H1 (cell line): ENCODE results near the gene NLK. TPM values are rescaled to one million over a fixed set of nuclear protein-coding genes. Genes with fewer than 3 reads are reported as not detected.

ENCODE experiments used
- CTCF ChIA-PET: fragments of 300-600 bp; sonication (Branson Sonifier 250); formaldehyde crosslinking; loops from one replicate; lab custom pipeline; 2021; ENCODE audit not compliant: partially characterized antibody; lab: Charles Lee
- POLR2A ChIA-PET: fragments of 300-600 bp; sonication (Branson Sonifier 250); formaldehyde crosslinking; loops from one replicate; lab custom pipeline; 2021; ENCODE audit warnings: inconsistent platforms; ENCODE audit not compliant: partially characterized antibody; lab: Charles Lee
- DNase-seq, 2 experiments: peaks; one replicate each; pipeline versions ENCODE4 v3.0.0 to v3.0.0-alpha.2; 2010 to 2022; ENCODE audit warnings: low spot score in 2 of 2, low read depth in 1 of 2, mixed read lengths in 1 of 2
- FAIRE-seq: peaks from 2 replicates; lab custom pipeline; 2011; peaks lifted over from hg19 to GRCh38; lab: Jason Lieb, UNC
- H2AFZ ChIP-seq: 2 replicates; pipeline ENCODE4 v1.8.1; 2012; ENCODE audit warnings: low read length, inconsistent platforms
- H2AK5ac ChIP-seq: 2 replicates; pipeline ENCODE4 v1.6.1; 2013; ENCODE audit warnings: low read depth, low read length
- H2BK120ac ChIP-seq: replicated peaks from 2 replicates; pipeline ENCODE3; 2013; ENCODE audit warnings: low read depth, low read length, inconsistent platforms
- H2BK12ac ChIP-seq: 2 replicates; pipeline ENCODE4 v1.6.1; 2013; ENCODE audit warnings: low read depth, low read length
- H2BK15ac ChIP-seq: 2 replicates; pipeline ENCODE4 v1.6.1; 2013; ENCODE audit warnings: low read length
- H2BK20ac ChIP-seq: 2 replicates; pipeline ENCODE4 v1.6.1; 2013; ENCODE audit warnings: low read length
- H2BK5ac ChIP-seq: 2 replicates; pipeline ENCODE4 v1.6.1; 2013; ENCODE audit warnings: low read depth, low read length
- H3K14ac ChIP-seq: 2 replicates; pipeline ENCODE4 v1.6.1; 2013; ENCODE audit warnings: inconsistent platforms; ENCODE audit not compliant: insufficient read length
- H3K18ac ChIP-seq: 2 replicates; pipeline ENCODE4 v1.6.1; 2013; ENCODE audit warnings: low read length; ENCODE audit errors: extremely low read depth
- H3K23ac ChIP-seq: 2 replicates; pipeline ENCODE4 v1.6.1; 2013; ENCODE audit warnings: inconsistent platforms; ENCODE audit not compliant: insufficient read length
- H3K23me2 ChIP-seq: 2 replicates; pipeline ENCODE4 v1.6.1; 2013; ENCODE audit warnings: low read depth, low read length
- H3K27ac ChIP-seq: 2 replicates; pipeline ENCODE4 v1.6.1; 2011; ENCODE audit warnings: low read depth, low read length, inconsistent platforms
- H3K27me3 ChIP-seq, 4 experiments: replicated peaks in 1 of 4; 1 replicate in 1 of 4; 2 replicates in 3 of 4; pipeline versions ENCODE4 v1.6.1 to v1.8.1; 2011 to 2013; ENCODE audit warnings: low read length in 3 of 4, mild to moderate bottlenecking in 3 of 4, inconsistent platforms in 2 of 4, mixed read lengths in 2 of 4, moderate library complexity in 1 of 4; ENCODE audit not compliant: control insufficient read depth in 3 of 4, insufficient read depth in 3 of 4; ENCODE audit errors: extremely low read depth in 1 of 4
- H3K36me3 ChIP-seq, 4 experiments: 2 replicates each; pipeline versions ENCODE4 v1.6.1 to v1.8.1; 2011 to 2013; ENCODE audit warnings: mild to moderate bottlenecking in 4 of 4, low read length in 3 of 4, moderate library complexity in 2 of 4, control low read depth in 1 of 4, inconsistent platforms in 1 of 4; ENCODE audit not compliant: insufficient read depth in 4 of 4, control insufficient read depth in 2 of 4
- H3K4ac ChIP-seq: replicated peaks from 2 replicates; pipeline ENCODE3; 2013; ENCODE audit warnings: low read length, low read depth, mixed read lengths, inconsistent platforms; ENCODE audit not compliant: insufficient read length
- H3K4me1 ChIP-seq, 4 experiments: replicated peaks in 1 of 4; 1 replicate in 1 of 4; 2 replicates in 3 of 4; pipeline versions ENCODE4 v1.6.1 to v1.8.1; 2011 to 2013; ENCODE audit warnings: low read length in 3 of 4, inconsistent platforms in 2 of 4, mixed read lengths in 1 of 4; ENCODE audit not compliant: insufficient read depth in 4 of 4, control insufficient read depth in 3 of 4
- H3K4me2 ChIP-seq, 2 experiments: 2 replicates each; pipeline versions ENCODE4 v1.6.1 to v1.8.1; 2011 to 2013; ENCODE audit warnings: low read depth in 2 of 2, low read length in 2 of 2, control low read depth in 1 of 2, inconsistent platforms in 1 of 2, mild to moderate bottlenecking in 1 of 2; ENCODE audit not compliant: insufficient read depth in 1 of 2
- H3K4me3 ChIP-seq, 4 experiments: fragments of 200-600, 300-600 bp in 1 of 4; sonication (generic), shearing (Covaris generic), sonication (Bioruptor Twin) in 1 of 4; 2 replicates each; pipeline versions ENCODE4 v1.5.1 to v1.8.1; 2011 to 2016; ENCODE audit warnings: low read length in 4 of 4, low read depth in 3 of 4, control low read depth in 2 of 4, inconsistent platforms in 2 of 4, mild to moderate bottlenecking in 2 of 4, mixed read lengths in 1 of 4, moderate library complexity in 1 of 4; ENCODE audit not compliant: insufficient read depth in 2 of 4; ENCODE audit errors: extremely low read depth in 1 of 4
- H3K56ac ChIP-seq: replicated peaks from 2 replicates; pipeline ENCODE3; 2013; ENCODE audit warnings: low read depth, mild to moderate bottlenecking, mixed read lengths, low read length, inconsistent platforms; ENCODE audit not compliant: insufficient read length
- H3K79me1 ChIP-seq: 2 replicates; pipeline ENCODE4 v1.6.1; 2013; ENCODE audit warnings: low read depth, low read length, control low read depth
- H3K79me2 ChIP-seq, 2 experiments: 2 replicates each; pipeline versions ENCODE4 v1.6.1 to v1.8.1; 2012 to 2013; ENCODE audit warnings: low read length in 2 of 2, mild to moderate bottlenecking in 2 of 2, inconsistent platforms in 1 of 2; ENCODE audit not compliant: insufficient read depth in 2 of 2, control insufficient read depth in 1 of 2
- H3K9ac ChIP-seq, 4 experiments: replicated peaks in 1 of 4; 1 replicate in 1 of 4; 2 replicates in 3 of 4; pipeline versions ENCODE4 v1.6.1 to v1.8.1; 2011 to 2013; ENCODE audit warnings: low read depth in 3 of 4, low read length in 3 of 4, control low read depth in 2 of 4, mild to moderate bottlenecking in 2 of 4, moderate library complexity in 2 of 4, inconsistent platforms in 1 of 4; ENCODE audit errors: extremely low read depth in 1 of 4
- H3K9me3 ChIP-seq, 2 experiments: 2 replicates each; pipeline versions ENCODE4 v1.6.1 to v1.8.1; 2012 to 2013; ENCODE audit warnings: mild to moderate bottlenecking in 2 of 2, moderate library complexity in 2 of 2, control low read depth in 1 of 2, inconsistent platforms in 1 of 2, low read depth in 1 of 2, low read length in 1 of 2, mixed read lengths in 1 of 2; ENCODE audit not compliant: insufficient read depth in 2 of 2
- H4K20me1 ChIP-seq, 2 experiments: replicated peaks in 1 of 2; 2 replicates each; pipeline versions ENCODE3 to v1.8.1; 2011 to 2013; ENCODE audit warnings: inconsistent platforms in 2 of 2, low read length in 2 of 2, mild to moderate bottlenecking in 1 of 2; ENCODE audit not compliant: insufficient read depth in 2 of 2, control insufficient read depth in 1 of 2
- H4K5ac ChIP-seq: 2 replicates; pipeline ENCODE4 v1.6.1; 2013; ENCODE audit warnings: low read length, low read depth, mixed read lengths, inconsistent platforms; ENCODE audit not compliant: insufficient read length
- H4K8ac ChIP-seq: 2 replicates; pipeline ENCODE4 v1.8.0; 2013; ENCODE audit warnings: mild to moderate bottlenecking, moderate library complexity, low read length, inconsistent platforms; ENCODE audit not compliant: insufficient read depth; ENCODE audit errors: extremely low read depth
- H4K91ac ChIP-seq: replicated peaks from 2 replicates; pipeline ENCODE3; 2013; ENCODE audit warnings: low read length, mixed read lengths, inconsistent platforms; ENCODE audit not compliant: insufficient read length
- EP300 ChIP-seq, 2 experiments: IDR thresholded peaks; 1 replicate in 1 of 2; 2 replicates in 1 of 2; pipeline ENCODE4 v1.6.1; 2011 to 2012; ENCODE audit warnings: low read depth in 2 of 2, low read length in 2 of 2, mild to moderate bottlenecking in 2 of 2, borderline replicate concordance in 1 of 2, inconsistent platforms in 1 of 2, moderate library complexity in 1 of 2
- GABPA ChIP-seq: IDR thresholded peaks from 2 replicates; pipeline ENCODE4 v1.6.1; 2011; ENCODE audit warnings: mild to moderate bottlenecking, low read length, moderate library complexity, borderline replicate concordance; ENCODE audit not compliant: insufficient read depth
- HDAC2 ChIP-seq, 2 experiments: fragments of 300-600 bp in 1 of 2; sonication (generic) in 1 of 2; IDR thresholded peaks; 2 replicates each; pipeline ENCODE4 v1.6.1; 2011 to 2012; ENCODE audit warnings: low read depth in 2 of 2, low read length in 2 of 2, mild to moderate bottlenecking in 2 of 2, moderate library complexity in 2 of 2, borderline replicate concordance in 1 of 2, inconsistent platforms in 1 of 2
- KDM5A ChIP-seq: fragments of 200-600 bp; IDR thresholded peaks from 2 replicates; pipeline ENCODE4 v1.7.1; 2012; ENCODE audit warnings: mild to moderate bottlenecking, low read length, inconsistent platforms, mixed read lengths
- MAX ChIP-seq: IDR thresholded peaks from 2 replicates; pipeline ENCODE4 v1.6.1; 2012; ENCODE audit warnings: inconsistent platforms
- RFX5 ChIP-seq: IDR thresholded peaks from 2 replicates; pipeline ENCODE4 v1.6.1; 2011; ENCODE audit warnings: low read depth, low read length, improper control_type of control experiment, borderline replicate concordance
- SAP30 ChIP-seq: fragments of 300-600 bp; sonication (generic); IDR thresholded peaks from 2 replicates; pipeline ENCODE4 v1.7.1; 2012; ENCODE audit warnings: low read length, moderate library complexity, mild to moderate bottlenecking, inconsistent platforms; ENCODE audit not compliant: insufficient read depth, insufficient replicate concordance
- SP1 ChIP-seq: IDR thresholded peaks from 2 replicates; pipeline ENCODE4 v1.6.1; 2011; ENCODE audit warnings: low read depth, low read length
- SUZ12 ChIP-seq: fragments of 200-600 bp; sonication (generic); IDR thresholded peaks from 2 replicates; pipeline ENCODE4 v1.6.1; 2012; ENCODE audit warnings: mild to moderate bottlenecking, inconsistent platforms, low read length, moderate library complexity, mixed read lengths
- TAF7 ChIP-seq: optimal IDR thresholded peaks from 2 replicates; pipeline ENCODE3; 2011; ENCODE audit warnings: low read depth, mild to moderate bottlenecking, inconsistent platforms, low read length, moderate library complexity, borderline replicate concordance
- ZNF274 ChIP-seq: IDR thresholded peaks from 2 replicates; pipeline ENCODE4 v1.7.0; 2012; ENCODE audit warnings: low read length, borderline replicate concordance; ENCODE audit errors: extremely low read depth
- WGBS, 2 experiments: shearing (Covaris generic) in 1 of 2; methylation state at CpG; one replicate each; pipeline versions ENCODE4 v1.1.6 to v1.1.7; 2013 to 2015; ENCODE audit warnings: low lambda C conversion rate in 2 of 2, mixed read lengths in 2 of 2, inconsistent platforms in 1 of 2, low coverage in 1 of 2, missing lambda C conversion rate in 1 of 2; ENCODE audit not compliant: insufficient replicate concordance in 2 of 2, insufficient coverage in 1 of 2, insufficient read length in 1 of 2; ENCODE audit errors: extremely low coverage in 1 of 2, missing lambda C conversion rate in 1 of 2; 5-methylcytosine and 5-hydroxymethylcytosine counted together
- polyA plus RNA-seq, 7 experiments: library from polyadenylated mRNA; depleted of rRNA in 3 of 7; stranded (reverse) in 5 of 7; unstranded in 2 of 7; fragments of >200 nt in 5 of 7; fragments of 200-250 nt in 2 of 7; gene quantifications; 1 replicate in 5 of 7; 2 replicates in 1 of 7; 4 replicates in 1 of 7; pipeline versions ENCODE4 v1.2.1 to v1.2.3, GENCODE V29; 2011 to 2013; ENCODE audit warnings: missing spikeins in 2 of 7, mixed read lengths in 2 of 7
- total RNA-seq: library from RNA; stranded (reverse); fragmentation: NEBNext Ultra II Directional; extraction: Animal tissue kit (Norgen Biotek cat#: 25700); gene quantifications from 2 replicates; pipeline ENCODE4 v1.2.1, GENCODE V29; 2021
- TF ChIP-seq, protein P1 (sequence below): IDR thresholded peaks from 2 replicates; pipeline ENCODE4 v1.6.1; 2012; ENCODE audit warnings: inconsistent platforms

The NLK gene
- total and polyA plus RNA-seq, 2 of the 8 experiments (the other 6 are each of a cell fraction or from before 2014, with no cell fraction given), result 30.8 to 49.9 TPM

- WGBS, 2 experiments, result 23% methylated on average over 2 of the region's 2 CpGs; no CpG with 5 or more reads in 1 of the 2 experiments
- Histone ChIP-seq H3K27ac (no peak overlapping the region), H2BK15ac (no peak overlapping the region), H4K91ac (no peak overlapping the region), H2AFZ (no peak overlapping the region), H3K9ac (no peak overlapping the region), H3K14ac (no peak overlapping the region), H3K4me3 (no peak overlapping the region), H3K4me2 (no peak overlapping the region), H4K5ac (no peak overlapping the region), H2BK20ac (no peak overlapping the region), H3K36me3 (no peaks in the 10 kb centered on the region), H3K23me2 (no peaks in the 10 kb centered on the region), H4K8ac (no peak overlapping the region), H3K23ac (no peak overlapping the region), H3K4ac (no peak overlapping the region), H3K56ac (no peak overlapping the region), H3K79me2 (no peaks in the 10 kb centered on the region), H2BK120ac (no peak overlapping the region), H3K9me3 (no peaks in the 10 kb centered on the region), H3K79me1 (no peaks in the 10 kb centered on the region), H3K27me3 (peaks cover 0 to 1% (median 0%) of the 10 kb centered on the region in 4 experiments; a peak in 1 of 7 replicates), H2BK12ac (no peak overlapping the region), H4K20me1 (peaks cover 2% of the 10 kb centered on the region in 2 experiments), H2BK5ac (no peak overlapping the region), H2AK5ac (no peak overlapping the region), H3K4me1 (no peaks in the 10 kb centered on the region), H3K18ac (no peak overlapping the region)
- CTCF ChIA-PET, result interaction anchor here (0.7 to 1.4 kb wide), 5 partner anchors 9 to 224 kb away, joined by 3 to 5 read pairs (median 3); no protein-coding TSS in a partner anchor
- DNase-seq, result peak; percentile 25 to 84
- POLR2A ChIA-PET, result no interaction called here
- peak; percentile 99 for FAIRE-seq
- TF ChIP-seq, protein P1, sequence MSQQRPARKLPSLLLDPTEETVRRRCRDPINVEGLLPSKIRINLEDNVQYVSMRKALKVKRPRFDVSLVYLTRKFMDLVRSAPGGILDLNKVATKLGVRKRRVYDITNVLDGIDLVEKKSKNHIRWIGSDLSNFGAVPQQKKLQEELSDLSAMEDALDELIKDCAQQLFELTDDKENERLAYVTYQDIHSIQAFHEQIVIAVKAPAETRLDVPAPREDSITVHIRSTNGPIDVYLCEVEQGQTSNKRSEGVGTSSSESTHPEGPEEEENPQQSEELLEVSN, result no peak
- no peak for TF ChIP-seq ZNF274
- TF ChIP-seq SUZ12, result no peak
- no peak for TF ChIP-seq GABPA
- no peak for TF ChIP-seq EP300 (IDR thresholded peaks at IDR 0.05; ENCODE audit: borderline replicate concordance in 1 of 2, low read depth in 2 of 2, low read length in 2 of 2)
- TF ChIP-seq TAF7, result peak; percentile 94
- TF ChIP-seq SP1, result no peak
- peak; percentile 87 to 88; a peak in 3 of 4 replicates for TF ChIP-seq HDAC2 (IDR thresholded peaks at IDR 0.05; ENCODE audit: borderline replicate concordance in 1 of 2, low read depth in 2 of 2, low read length in 2 of 2)
- TF ChIP-seq KDM5A, result no peak
- peak; percentile 96 for TF ChIP-seq SAP30
- no peak for TF ChIP-seq RFX5
- peak; percentile 78 for TF ChIP-seq MAX
Measured at GRCh38 chr17:28008513-28008912, 34.0 kb upstream of the NLK start.
